ENCODE results near the gene GALNTL6. TPM values are rescaled to one million over a fixed set of nuclear protein-coding genes. Genes with fewer than 3 reads are reported as not detected.

The GALNTL6 gene
- total and polyA plus RNA-seq, 2 of the 4 experiments (the other 2 are of a cell fraction), result under 0.01 TPM; not detected in 1

- BruUV-seq (replicated peaks), result no TSS peak
- POLR2A ChIA-PET (ENCODE audit: unreplicated experiment), result no interaction called here
Observed at GRCh38 chr4:172631832-172632231, 818.6 kb downstream of the GALNTL6 start.

More at GRCh38 chr4:172631832-172632231, 818.6 kb downstream of the GALNTL6 start:
- intact Hi-C loops (cut with micrococcal nuclease), result no loop called here
- no peak overlapping the region for H3K4ac ChIP-seq (ENCODE audit: low read depth, low read length)
- no peak overlapping the region for H3K18ac ChIP-seq (ENCODE audit: low read depth, low read length)
- no peak overlapping the region for H4K91ac ChIP-seq (ENCODE audit: insufficient read depth, low read depth, low read length)
- H3K9ac ChIP-seq (ENCODE audit: low read depth, low read length), result no peak overlapping the region
- H3K27ac ChIP-seq (ENCODE audit: insufficient read depth, low read length), result no peak overlapping the region
- H3K27me3 ChIP-seq (ENCODE audit: control insufficient read depth, insufficient read depth, low read length), result no peaks in the 10 kb centered on the region
- H2BK15ac ChIP-seq (ENCODE audit: low read depth, low read length), result no peak overlapping the region
- no peak for TF ChIP-seq FOS (IDR thresholded peaks at IDR 0.05; ENCODE audit: low read depth, low read length)
- no peak for TF ChIP-seq ELK1 (IDR thresholded peaks at IDR 0.05; ENCODE audit: borderline replicate concordance, low read depth, low read length)
- H3K56ac ChIP-seq (ENCODE audit: extremely low read depth, insufficient read depth, low read length), result no peak overlapping the region
- H2BK20ac ChIP-seq (ENCODE audit: low read depth, low read length), result no peak overlapping the region
- H3K4me2 ChIP-seq (ENCODE audit: low read depth, low read length), result no peak overlapping the region
- H3K4me1 ChIP-seq (ENCODE audit: control insufficient read depth, insufficient read depth, low read length), result no peaks in the 10 kb centered on the region
- no peak overlapping the region for H2BK5ac ChIP-seq (ENCODE audit: low read depth, low read length, poor library complexity, severe bottlenecking)
- CTCF ChIA-PET, result no interaction called here
- H3K79me1 ChIP-seq (ENCODE audit: low read depth in 1 of 2, low read length in 2 of 2), result no peaks in the 10 kb centered on the region
- H2AK5ac ChIP-seq (ENCODE audit: low read depth, low read length), result no peak overlapping the region
- H3K9me1 ChIP-seq (ENCODE audit: insufficient read depth, low read length), result no peaks in the 10 kb centered on the region
- H3K9me3 ChIP-seq (ENCODE audit: control insufficient read depth, insufficient read depth, low read length), result 0 out of 2 replicates have a peak, but pooled peaks cover 2% of the 10 kb centered on the region
- H2BK120ac ChIP-seq (ENCODE audit: low read depth, low read length), result no peak overlapping the region
- no peak overlapping the region for H3K4me3 ChIP-seq (ENCODE audit: insufficient read depth, low read depth, low read length)
- no peaks in the 10 kb centered on the region for H3K36me3 ChIP-seq (ENCODE audit: control insufficient read depth, insufficient read depth, low read length)
- H4K20me1 ChIP-seq (ENCODE audit: insufficient read depth, low read length), result no peaks in the 10 kb centered on the region
- dilution Hi-C loops (cut with HindIII; ENCODE audit: low sequenced_read_pairs, unreplicated experiment), result no loop called here
- no peak for ATAC-seq (ENCODE audit: low read depth)
- H3K23ac ChIP-seq (ENCODE audit: low read depth, low read length), result no peak overlapping the region
- no peak overlapping the region for H4K5ac ChIP-seq (ENCODE audit: low read depth, low read length)
- H2AFZ ChIP-seq (replicated peaks; ENCODE audit: low read length, poor library complexity), result no peak overlapping the region
- in situ Hi-C loops (cut with MboI; ENCODE audit: low sequenced_read_pairs), result no loop called here
- no peak overlapping the region for H2AK9ac ChIP-seq (replicated peaks; ENCODE audit: low read depth, low read length, poor library complexity)
- H4K8ac ChIP-seq (ENCODE audit: low read depth in 2 of 2, low read length in 2 of 2), result no peak overlapping the region
- no peak overlapping the region for H3K14ac ChIP-seq (replicated peaks; ENCODE audit: low read depth, low read length)
- DNase-seq, result no peak
